Nephron (organoid): Measurements from ENCODE around the gene LSAMP.

Source experiments
- H3K27ac Mint-ChIP-seq, 3 experiments: 2 replicates each; pipeline ENCODE4 v1.8.0; 2020; ENCODE audit warnings: mixed read lengths in 3 of 3, mild to moderate bottlenecking in 2 of 3, moderate library complexity in 1 of 3
- H3K27me3 Mint-ChIP-seq: 2 replicates; pipeline ENCODE4 v1.8.0; 2021; ENCODE audit warnings: low read depth, mild to moderate bottlenecking, moderate library complexity, mixed read lengths
- H3K36me3 Mint-ChIP-seq: 2 replicates; pipeline ENCODE4 v1.8.0; 2020; ENCODE audit warnings: low read depth, mixed read lengths
- H3K4me1 Mint-ChIP-seq: 2 replicates; pipeline ENCODE4 v1.8.0; 2020; ENCODE audit warnings: mixed read lengths
- H3K4me3 Mint-ChIP-seq, 3 experiments: 2 replicates each; pipeline ENCODE4 v1.8.0; 2020; ENCODE audit warnings: mild to moderate bottlenecking in 3 of 3, mixed read lengths in 3 of 3, moderate library complexity in 2 of 3
- H3K9me3 Mint-ChIP-seq: 2 replicates; pipeline ENCODE4 v1.8.0; 2020; ENCODE audit warnings: mixed read lengths
- CTCF ChIP-seq, 3 experiments: fragments of 200-600 bp; sonication (generic); IDR thresholded peaks; one replicate each; pipeline ENCODE4 v1.5.0; 2021; ENCODE audit warnings: antibody characterized with exemption in 3 of 3; ENCODE audit not compliant: unreplicated experiment in 3 of 3

The LSAMP gene

GRCh38 chr3:116165135-116165534, 280.2 kb downstream of the LSAMP start:
- no peaks in the 10 kb centered on the region for H3K9me3 Mint-ChIP-seq
- peaks cover 13% of the 10 kb centered on the region for H3K4me1 Mint-ChIP-seq
- H3K27ac Mint-ChIP-seq, result no peak overlapping the region
- no peaks in the 10 kb centered on the region for H3K27me3 Mint-ChIP-seq
- TF ChIP-seq CTCF (IDR thresholded peaks at IDR 0.05; ENCODE audit: unreplicated experiment in 3 of 3), result no peak
- H3K36me3 Mint-ChIP-seq, result no peaks in the 10 kb centered on the region
- H3K4me3 Mint-ChIP-seq, result no peak overlapping the region

GRCh38 chr3:116164039-116164438, 281.2 kb downstream of the LSAMP start:
- Mint-ChIP-seq H3K27ac (no peak overlapping the region), H3K4me1 (peaks cover 13% of the 10 kb centered on the region), H3K4me3 (no peak overlapping the region), H3K27me3 (no peaks in the 10 kb centered on the region), H3K9me3 (no peaks in the 10 kb centered on the region), H3K36me3 (no peaks in the 10 kb centered on the region)
- no peak for TF ChIP-seq CTCF (IDR thresholded peaks at IDR 0.05; ENCODE audit: unreplicated experiment in 3 of 3)

- Mint-ChIP-seq H3K36me3 (peaks cover 4% of the 10 kb centered on the region), H3K4me3 (no peak overlapping the region)
Observed at GRCh38 chr3:116161575-116162525, 283.4 kb downstream of the LSAMP start.

GRCh38 chr3:116160594-116160993, 284.7 kb downstream of the LSAMP start:
- no peak overlapping the region for H3K4me3 Mint-ChIP-seq
- peaks cover 4% of the 10 kb centered on the region for H3K9me3 Mint-ChIP-seq
- TF ChIP-seq CTCF (IDR thresholded peaks at IDR 0.05; ENCODE audit: unreplicated experiment in 3 of 3), result no peak
- no peak overlapping the region for H3K27ac Mint-ChIP-seq
- peaks cover 4% of the 10 kb centered on the region for H3K36me3 Mint-ChIP-seq
- peaks cover 17% of the 10 kb centered on the region for H3K4me1 Mint-ChIP-seq
- no peaks in the 10 kb centered on the region for H3K27me3 Mint-ChIP-seq

More at GRCh38 chr3:116161575-116162525, 283.4 kb downstream of the LSAMP start:
- peaks cover 4% of the 10 kb centered on the region for H3K9me3 Mint-ChIP-seq
- no peaks in the 10 kb centered on the region for H3K27me3 Mint-ChIP-seq
- no peak for TF ChIP-seq CTCF (IDR thresholded peaks at IDR 0.05; ENCODE audit: unreplicated experiment in 3 of 3)
- peaks cover 13% of the 10 kb centered on the region for H3K4me1 Mint-ChIP-seq
- H3K27ac Mint-ChIP-seq, result peak overlapping the region; percentile 24 to 60 (median 34)

GRCh38 chr3:116155841-116156240, 289.4 kb downstream of the LSAMP start:
- peaks cover 14% of the 10 kb centered on the region for H3K4me1 Mint-ChIP-seq
- H3K27me3 Mint-ChIP-seq, result no peaks in the 10 kb centered on the region
- peaks cover 4% of the 10 kb centered on the region for H3K36me3 Mint-ChIP-seq
- H3K4me3 Mint-ChIP-seq, result no peak overlapping the region
- peak overlapping the region; percentile 63 to 86 (median 75) for H3K27ac Mint-ChIP-seq
- TF ChIP-seq CTCF (IDR thresholded peaks at IDR 0.05; ENCODE audit: unreplicated experiment in 3 of 3), result no peak
- H3K9me3 Mint-ChIP-seq, result peaks cover 4% of the 10 kb centered on the region
